HUES48 (cell line): ENCODE results near the gene ZNF672.
"Not testable (repeated sequence)": the region's sequence is repeated elsewhere in the genome, so short reads cannot be mapped to it uniquely, and the experiment has no call there.

Experiments
- H3K27ac ChIP-seq: one replicate; pipeline ENCODE4 v1.7.0; 2013; ENCODE audit warnings: low read depth, low read length, inconsistent platforms
- H3K27me3 ChIP-seq: 2 replicates; pipeline ENCODE4 v1.6.1; 2013; ENCODE audit warnings: mild to moderate bottlenecking, low read length; ENCODE audit not compliant: control insufficient read depth, insufficient read depth
- H3K36me3 ChIP-seq: 2 replicates; pipeline ENCODE4 v1.6.1; 2013; ENCODE audit warnings: low read length; ENCODE audit not compliant: control insufficient read depth, insufficient read depth
- H3K4me1 ChIP-seq: 2 replicates; pipeline ENCODE4 v1.6.1; 2013; ENCODE audit warnings: mild to moderate bottlenecking, low read length; ENCODE audit not compliant: control insufficient read depth, insufficient read depth
- H3K4me3 ChIP-seq: 2 replicates; pipeline ENCODE4 v1.5.1; 2013; ENCODE audit warnings: mild to moderate bottlenecking, low read depth, low read length
- H3K9ac ChIP-seq: 2 replicates; pipeline ENCODE4 v1.6.1; 2013; ENCODE audit warnings: mild to moderate bottlenecking, low read depth, low read length, moderate library complexity
- H3K9me3 ChIP-seq: 2 replicates; pipeline ENCODE4 v1.6.1; 2013; ENCODE audit warnings: low read length; ENCODE audit not compliant: control insufficient read depth, insufficient read depth

The ZNF672 gene

DNA sequence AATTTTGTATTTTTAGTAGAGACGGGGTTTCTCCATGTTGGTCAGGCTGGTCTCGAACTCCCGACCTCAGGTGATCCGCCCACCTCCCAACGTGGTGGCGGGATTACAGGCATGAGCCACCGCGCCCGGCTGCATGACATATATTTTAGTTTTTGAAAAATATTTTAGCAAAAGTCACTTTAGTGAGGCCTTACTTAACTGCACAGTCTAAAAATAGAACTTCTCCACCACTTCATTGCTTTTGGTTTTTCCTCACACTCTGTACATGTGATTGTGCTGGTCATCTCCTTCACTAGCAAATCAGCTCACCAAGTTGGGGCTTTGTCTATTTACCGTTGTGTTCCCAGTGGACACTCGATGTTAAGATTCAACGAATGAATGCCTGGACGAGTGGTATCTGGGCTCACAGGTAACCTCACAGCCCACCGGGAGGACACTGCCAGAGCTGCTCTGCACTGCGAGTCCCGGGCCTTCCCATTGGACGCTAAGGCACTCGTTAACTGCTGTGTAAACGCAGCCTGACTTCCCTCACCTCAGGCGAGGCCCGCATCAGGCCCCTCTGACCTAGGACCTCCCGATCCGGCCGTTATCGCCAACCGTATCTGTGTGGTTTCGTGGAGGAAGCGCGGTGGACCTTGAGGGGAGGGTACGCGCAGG, 34.9 kb downstream of the ZNF672 start:
- Histone ChIP-seq H3K4me3 (peak overlapping the region; percentile 96), H3K27ac (peak overlapping the region; percentile 91), H3K27me3 (no peaks in the 10 kb centered on the region), H3K9me3 (no peaks in the 10 kb centered on the region), H3K4me1 (no peaks in the 10 kb centered on the region), H3K36me3 (no peaks in the 10 kb centered on the region), H3K9ac (peak overlapping the region; percentile 65)

DNA sequence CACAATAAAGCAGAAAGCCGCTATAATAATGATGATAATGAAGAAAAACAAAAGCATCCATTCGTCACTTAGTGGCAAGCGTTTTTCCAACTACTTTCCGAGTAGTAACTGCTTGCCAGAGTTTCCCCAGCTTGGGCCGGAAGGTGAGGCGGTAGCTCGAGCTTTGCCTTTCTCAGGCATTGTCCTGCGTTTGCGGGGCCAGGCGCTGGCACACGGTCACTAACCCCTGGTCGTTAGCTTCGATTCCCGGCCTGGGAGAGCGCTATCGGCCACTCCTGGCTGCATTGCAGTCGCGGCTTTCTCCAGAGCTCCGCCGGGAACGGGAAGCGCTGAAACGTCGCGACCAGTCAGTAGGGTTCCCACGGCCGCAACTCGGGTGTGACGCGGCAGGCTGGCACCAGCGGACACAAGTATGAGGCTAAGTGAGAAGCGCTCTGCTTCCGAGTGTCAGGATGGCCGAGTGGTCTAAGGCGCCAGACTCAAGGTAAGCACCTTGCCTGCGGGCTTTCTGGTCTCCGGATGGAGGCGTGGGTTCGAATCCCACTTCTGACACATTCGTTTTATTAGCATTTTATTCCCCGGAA, 35.5 kb downstream of the ZNF672 start:
- H3K27ac ChIP-seq, result peak overlapping the region; percentile 91

DNA sequence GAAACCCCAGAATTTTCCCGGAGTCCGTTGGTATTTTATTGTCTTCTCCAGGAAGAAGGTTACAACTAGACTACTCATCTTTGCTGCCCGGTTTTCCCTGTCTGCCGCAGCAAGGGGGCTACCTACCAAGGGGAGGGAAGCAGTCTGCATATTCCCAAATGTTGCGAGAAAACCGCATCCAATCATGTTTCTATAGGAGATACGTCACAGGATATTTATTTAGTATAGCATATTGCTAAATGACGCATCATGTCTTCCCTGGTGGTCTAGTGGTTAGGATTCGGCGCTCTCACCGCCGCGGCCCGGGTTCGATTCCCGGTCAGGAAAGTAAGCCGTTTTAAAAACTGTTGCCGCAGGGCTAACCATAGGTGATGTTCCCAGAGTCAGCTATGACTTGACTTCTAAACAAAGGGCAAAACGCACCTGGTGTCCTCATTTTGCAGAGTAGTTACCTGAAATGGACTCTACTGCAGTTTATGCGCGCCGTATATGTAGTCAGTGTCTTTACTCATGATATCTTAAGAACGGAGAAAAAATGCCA, 36.0 kb downstream of the ZNF672 start:
- no peaks in the 10 kb centered on the region for H3K9me3 ChIP-seq
- H3K27ac ChIP-seq, result peak overlapping the region; percentile 91
- H3K4me3 ChIP-seq, result peak overlapping the region; percentile 96
- no peaks in the 10 kb centered on the region for H3K27me3 ChIP-seq
- no peaks in the 10 kb centered on the region for H3K36me3 ChIP-seq
- no peak overlapping the region for H3K9ac ChIP-seq
- H3K4me1 ChIP-seq, result no peaks in the 10 kb centered on the region

More for the DNA sequence above, 35.5 kb downstream of the ZNF672 start:
- peak overlapping the region; percentile 65 for H3K9ac ChIP-seq
- peak overlapping the region; percentile 96 for H3K4me3 ChIP-seq
- H3K27me3 ChIP-seq, result no peaks in the 10 kb centered on the region
- no peaks in the 10 kb centered on the region for H3K36me3 ChIP-seq
- H3K4me1 ChIP-seq, result no peaks in the 10 kb centered on the region
- H3K9me3 ChIP-seq, result no peaks in the 10 kb centered on the region

DNA sequence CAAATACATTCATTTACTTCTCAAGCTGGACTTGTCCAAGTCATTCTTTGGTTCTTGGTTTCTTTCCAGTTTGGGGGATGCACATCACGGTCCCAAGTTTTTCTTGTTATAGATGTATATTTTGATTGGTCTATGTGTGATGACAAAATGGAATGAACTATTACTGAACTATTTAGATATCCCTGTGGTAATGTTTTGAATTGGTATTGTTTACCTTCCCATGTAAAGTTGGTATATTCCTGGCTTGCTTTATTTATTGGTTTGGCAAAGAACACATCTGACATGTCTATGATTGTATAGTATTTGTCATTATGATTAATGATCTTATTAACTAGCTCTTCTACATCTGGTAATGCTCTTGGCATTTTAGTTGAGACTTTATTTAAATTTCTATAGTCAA, 43.2 kb downstream of the ZNF672 start:
- H3K9ac ChIP-seq, result no peak overlapping the region
- H3K27me3 ChIP-seq, result no peaks in the 10 kb centered on the region
- H3K4me3 ChIP-seq, result no peak overlapping the region
- no peak overlapping the region for H3K27ac ChIP-seq
- no peaks in the 10 kb centered on the region for H3K9me3 ChIP-seq
- peaks cover 9% of the 10 kb centered on the region for H3K4me1 ChIP-seq
- H3K36me3 ChIP-seq, result no peaks in the 10 kb centered on the region

DNA sequence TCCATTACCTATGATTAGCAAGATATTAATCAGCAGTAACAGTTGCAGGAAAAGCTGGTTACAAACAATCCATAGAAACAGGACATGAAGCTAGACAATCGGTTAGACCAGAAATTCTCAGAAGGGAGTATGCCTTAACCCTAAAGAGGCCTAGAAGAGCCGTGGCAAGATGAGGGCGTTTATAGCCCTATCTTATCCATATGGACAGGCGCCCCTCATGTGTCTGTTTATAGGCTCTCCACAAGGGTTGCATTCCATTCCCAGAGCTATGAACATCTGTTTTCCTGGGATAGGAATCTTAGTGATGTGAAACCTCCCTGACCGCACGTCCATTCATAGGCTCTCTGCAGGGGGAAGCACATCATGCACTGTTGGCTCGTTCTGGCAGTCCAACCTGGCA, 44.4 kb downstream of the ZNF672 start:
- not testable (repeated sequence) for H3K36me3 ChIP-seq, H3K27me3 ChIP-seq, H3K4me3 ChIP-seq, H3K9ac ChIP-seq, H3K27ac ChIP-seq, H3K9me3 ChIP-seq
- H3K4me1 ChIP-seq, result peaks cover 14% of the 10 kb centered on the region

DNA sequence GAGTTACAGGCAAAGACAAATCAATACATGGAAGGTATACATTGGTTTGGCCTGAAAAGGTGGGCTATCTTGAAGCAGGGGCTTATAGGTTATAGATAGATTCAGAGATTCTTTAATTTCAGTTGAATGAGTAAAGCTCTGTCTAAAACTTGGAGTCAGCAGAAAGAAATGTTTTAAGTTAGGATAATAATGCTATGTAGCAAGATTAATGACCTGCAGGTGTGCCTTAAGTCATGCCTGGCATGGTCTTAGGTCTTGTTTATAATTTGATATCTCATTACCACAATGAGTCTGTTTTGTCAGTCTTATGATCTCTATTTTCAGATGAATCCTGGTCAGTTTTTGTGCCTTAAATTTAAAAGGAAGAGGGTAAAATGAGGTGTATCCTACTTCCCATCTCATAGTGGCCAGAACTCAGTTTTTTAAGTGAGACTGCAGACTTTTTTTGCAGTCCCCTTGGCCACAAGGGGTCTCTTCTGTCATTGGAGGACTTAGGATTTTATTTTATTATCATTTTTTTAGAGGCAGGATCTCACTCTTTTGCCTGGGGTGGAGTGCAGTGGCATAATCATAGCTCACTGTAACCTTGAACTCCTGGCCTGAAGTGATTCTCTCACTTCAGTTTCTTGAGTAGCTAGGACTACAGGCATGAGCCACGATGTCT, 46.7 kb downstream of the ZNF672 start:
- Histone ChIP-seq H3K9me3 (no peaks in the 10 kb centered on the region), H3K27me3 (no peaks in the 10 kb centered on the region), H3K4me3 (no peak overlapping the region), H3K27ac (no peak overlapping the region), H3K36me3 (no peaks in the 10 kb centered on the region), H3K4me1 (peaks cover 18% of the 10 kb centered on the region), H3K9ac (no peak overlapping the region)

DNA sequence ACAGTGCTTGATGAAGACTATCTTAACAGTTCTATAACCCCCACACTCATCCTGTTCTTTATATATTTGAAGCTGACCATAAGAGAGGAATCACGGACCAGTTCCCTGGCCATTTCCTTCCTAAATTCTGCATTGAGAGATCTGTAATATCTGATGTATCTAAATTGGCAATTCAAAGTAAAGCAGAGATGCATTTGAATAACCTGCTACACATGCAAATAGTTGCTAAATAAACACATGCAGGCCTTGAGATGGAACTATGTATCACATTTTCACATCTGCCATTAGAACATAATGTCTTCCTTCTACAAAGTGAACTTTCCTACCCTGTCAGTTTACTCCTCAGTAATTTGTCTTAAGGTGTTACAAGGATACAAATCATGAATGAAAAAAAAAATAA, 47.6 kb downstream of the ZNF672 start:
- Histone ChIP-seq H3K27me3 (no peaks in the 10 kb centered on the region), H3K36me3 (no peaks in the 10 kb centered on the region), H3K9me3 (no peaks in the 10 kb centered on the region), H3K27ac (no peak overlapping the region), H3K4me1 (peaks cover 18% of the 10 kb centered on the region), H3K4me3 (no peak overlapping the region), H3K9ac (no peak overlapping the region)

DNA sequence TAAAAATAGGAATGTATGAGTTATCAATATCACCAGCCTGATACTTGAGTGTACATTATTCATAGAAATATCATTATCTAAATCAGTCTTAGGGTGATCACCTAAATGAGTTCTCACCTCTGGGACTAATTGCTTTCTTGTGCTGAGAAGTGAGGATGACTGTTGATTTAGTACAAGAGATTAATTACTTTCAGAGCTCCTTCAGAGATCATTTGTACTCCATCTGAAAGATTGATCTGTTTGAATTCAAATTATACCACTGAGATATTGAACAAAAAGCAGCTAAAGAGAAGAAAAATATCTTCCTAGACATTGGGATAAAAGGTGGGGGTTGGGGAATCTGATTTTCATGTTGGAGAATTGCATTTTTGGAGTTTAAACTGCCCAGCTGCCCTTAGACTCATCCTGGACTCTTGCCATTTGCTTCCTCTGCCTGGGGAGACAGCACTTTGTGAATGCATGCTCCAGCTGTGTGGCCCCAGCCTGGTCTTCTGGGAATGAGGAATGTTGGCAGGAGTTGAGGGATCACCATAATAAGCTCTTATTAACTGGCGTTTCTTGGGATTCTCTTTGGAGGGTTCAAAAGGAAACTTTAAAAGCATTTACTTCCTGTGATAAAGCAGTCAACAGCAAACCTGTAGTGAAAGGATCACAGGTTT, 48.3 kb downstream of the ZNF672 start:
- H3K9me3 ChIP-seq, result no peaks in the 10 kb centered on the region
- H3K27ac ChIP-seq, result peak overlapping the region; percentile 31
- H3K36me3 ChIP-seq, result no peaks in the 10 kb centered on the region
- peaks cover 18% of the 10 kb centered on the region for H3K4me1 ChIP-seq
- H3K27me3 ChIP-seq, result no peaks in the 10 kb centered on the region
- H3K9ac ChIP-seq, result no peak overlapping the region
- no peak overlapping the region for H3K4me3 ChIP-seq

DNA sequence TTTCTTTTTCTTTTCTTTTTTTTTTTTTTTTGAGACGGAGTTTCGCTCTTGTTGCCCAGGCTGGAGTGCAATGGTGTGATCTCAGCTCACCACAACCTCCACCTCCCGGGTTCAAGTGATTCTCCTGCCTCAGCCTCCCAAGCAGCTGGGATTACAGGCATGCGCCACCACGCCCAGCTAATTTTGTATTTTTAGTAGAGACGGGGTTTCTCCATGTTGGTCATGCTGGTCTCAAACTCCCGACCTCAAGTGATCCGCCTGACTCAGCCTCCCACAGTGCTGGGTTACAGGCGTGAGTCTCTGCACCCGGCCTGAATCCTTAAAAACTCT, 51.9 kb downstream of the ZNF672 start:
- H3K9me3 ChIP-seq, H3K36me3 ChIP-seq, H3K27me3 ChIP-seq, H3K27ac ChIP-seq, H3K9ac ChIP-seq, H3K4me3 ChIP-seq: not testable (repeated sequence)
- peaks cover 18% of the 10 kb centered on the region for H3K4me1 ChIP-seq

DNA sequence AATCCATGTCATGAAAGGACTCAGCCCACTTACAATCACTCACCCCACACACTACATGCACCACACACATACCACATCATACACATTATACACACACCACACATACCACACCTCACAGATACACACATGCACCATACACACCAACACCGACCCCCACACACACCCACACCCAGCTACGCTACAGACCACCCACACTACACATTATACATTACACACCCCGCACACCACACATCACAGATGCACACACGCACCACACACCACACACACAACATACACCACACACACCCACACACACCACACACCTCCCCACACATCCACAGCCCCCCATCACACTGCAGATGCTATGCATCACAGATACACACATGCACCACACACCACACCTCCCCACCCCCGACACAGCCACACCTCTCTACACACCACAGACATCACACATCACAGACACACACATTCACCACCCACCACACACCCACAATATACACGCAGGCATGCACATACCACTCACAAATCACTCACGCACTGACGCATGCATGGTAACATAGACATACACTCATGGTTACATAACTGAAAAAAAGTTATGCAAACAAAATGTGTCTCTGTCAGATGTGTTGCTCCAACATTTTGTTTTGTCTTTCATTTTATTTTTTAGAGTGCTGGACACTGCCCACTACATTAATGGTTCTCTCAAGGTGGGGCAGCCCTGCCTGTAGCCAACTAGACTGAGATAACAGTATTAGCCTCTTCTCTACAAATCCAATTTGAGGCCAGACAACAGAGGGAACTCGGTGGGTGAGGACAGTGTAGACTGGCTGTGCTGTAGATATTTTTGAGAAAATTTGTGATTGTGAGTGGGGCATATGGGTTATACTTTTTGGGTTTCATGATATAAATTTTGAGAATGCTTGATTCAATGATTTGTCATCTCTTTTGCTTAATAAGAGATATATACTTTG, 52.8 kb downstream of the ZNF672 start:
- H3K27me3 ChIP-seq, result no peaks in the 10 kb centered on the region
- H3K27ac ChIP-seq, result no peak overlapping the region
- H3K4me1 ChIP-seq, result peaks cover 13% of the 10 kb centered on the region
- no peak overlapping the region for H3K9ac ChIP-seq
- no peak overlapping the region for H3K4me3 ChIP-seq
- no peaks in the 10 kb centered on the region for H3K36me3 ChIP-seq
- H3K9me3 ChIP-seq, result no peaks in the 10 kb centered on the region
